ENCODE data around the gene CCNQ.

CCNQ gene

DNA sequence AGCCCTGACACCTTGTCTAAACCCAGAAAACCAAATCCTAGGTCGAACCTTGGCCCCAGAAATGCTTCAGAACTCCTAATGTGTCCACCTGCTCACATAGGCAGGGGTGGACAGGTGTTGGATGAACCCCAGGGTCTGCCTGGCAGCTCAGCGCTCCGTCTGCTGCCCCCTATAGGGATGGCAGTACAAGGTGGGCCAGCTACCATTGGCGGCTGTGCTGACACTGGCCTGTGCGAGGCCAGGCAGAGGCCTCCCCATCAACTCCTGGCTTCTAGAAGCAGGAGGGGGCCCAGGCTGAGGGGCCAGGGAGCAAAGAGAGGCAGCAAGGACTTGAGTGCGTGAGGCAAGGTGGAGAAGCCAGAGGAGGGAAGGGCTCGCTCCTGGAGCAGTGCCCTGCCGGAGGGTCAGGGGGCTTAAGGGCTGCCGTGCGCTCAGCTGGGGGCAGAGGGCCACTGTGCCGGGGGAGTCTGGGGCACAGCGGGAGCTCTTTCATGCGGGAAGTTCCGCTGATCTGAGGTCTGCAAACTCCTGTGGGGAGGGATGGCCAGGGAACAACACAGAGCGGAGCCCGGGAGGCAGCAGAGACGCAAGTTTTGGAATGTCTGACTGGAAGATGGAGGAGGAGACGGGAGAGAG is 20.6 kb downstream of the CCNQ start:
- in situ Hi-C loops (cut with MboI; ENCODE audit: low sequenced_read_pairs) = no loop called here

DNA sequence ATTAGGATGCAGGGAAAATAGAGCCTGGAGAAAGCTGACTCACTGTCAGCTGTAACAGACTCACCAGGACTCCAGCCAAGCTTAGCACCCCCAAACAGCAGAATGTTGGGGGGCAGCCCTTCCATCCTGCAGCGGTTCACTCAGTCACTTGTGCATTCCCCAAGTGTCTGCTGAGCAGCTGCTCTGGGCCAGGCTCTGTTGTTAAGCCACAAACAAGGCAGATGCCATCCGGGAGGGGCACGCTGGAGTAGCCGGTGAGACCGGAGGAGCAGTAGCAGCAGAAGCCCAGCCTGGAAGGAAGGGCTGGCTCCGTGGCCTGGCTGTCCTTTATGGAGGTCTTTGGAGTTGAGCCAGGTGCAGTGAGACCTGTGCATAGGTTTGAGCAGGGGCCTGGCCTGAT is 22.0 kb downstream of the CCNQ start:
- in situ Hi-C loops (cut with MboI; ENCODE audit: low sequenced_read_pairs) = no loop called here

DNA sequence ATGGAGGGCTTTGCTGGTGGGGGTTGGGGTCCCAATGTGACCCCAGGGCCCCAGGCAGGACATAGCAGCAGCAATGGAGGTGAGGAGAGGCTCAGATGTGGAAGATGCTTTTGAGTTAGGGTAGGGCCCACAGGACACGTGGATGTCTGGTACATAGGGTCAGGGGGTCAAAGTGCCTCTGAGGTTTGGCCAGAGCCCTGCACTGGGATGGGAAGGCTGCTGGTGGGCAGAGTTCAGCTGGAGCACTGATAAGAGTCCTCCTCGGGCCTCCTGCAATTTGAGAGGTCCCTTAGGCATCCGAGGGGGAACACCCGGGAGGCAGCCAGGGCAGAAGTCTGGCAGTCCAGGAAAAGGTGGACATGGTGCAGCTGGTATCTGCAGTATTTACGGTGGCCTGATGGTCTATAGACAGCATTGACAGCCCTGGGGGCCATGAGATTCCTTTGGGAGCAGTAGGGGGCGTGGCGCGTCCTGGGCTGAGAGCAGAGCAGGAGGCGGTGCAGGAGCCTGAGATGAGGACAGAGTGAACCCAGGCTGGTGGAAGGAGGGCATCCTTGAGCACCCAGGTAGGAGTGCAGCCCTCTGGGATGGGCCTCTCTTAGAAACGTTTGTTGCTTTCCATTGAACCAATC is 22.6 kb downstream of the CCNQ start:
- in situ Hi-C loops (cut with MboI; ENCODE audit: low sequenced_read_pairs) = no loop called here

DNA sequence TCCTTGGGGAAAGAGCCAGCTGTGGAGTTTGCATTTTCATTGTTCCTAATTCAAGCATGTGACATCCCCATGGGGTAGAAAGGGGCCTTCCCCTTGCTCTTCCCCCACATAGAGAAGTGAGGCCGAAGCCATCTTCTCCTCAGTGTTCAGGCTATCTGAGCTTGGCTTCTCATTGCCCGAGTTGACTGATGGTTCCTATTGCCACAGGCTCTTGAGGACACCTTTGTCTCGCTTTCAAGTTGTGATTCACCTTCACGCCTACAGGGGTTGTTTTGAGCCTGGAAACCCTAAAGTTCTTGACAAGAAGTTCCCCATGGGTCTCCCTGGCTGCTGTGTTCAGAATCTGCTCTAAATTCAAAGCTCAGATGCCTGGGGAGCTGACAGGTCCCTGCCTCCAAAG is 25.0 kb downstream of the CCNQ start:
- in situ Hi-C loops (cut with MboI; ENCODE audit: low sequenced_read_pairs) = no loop called here

DNA sequence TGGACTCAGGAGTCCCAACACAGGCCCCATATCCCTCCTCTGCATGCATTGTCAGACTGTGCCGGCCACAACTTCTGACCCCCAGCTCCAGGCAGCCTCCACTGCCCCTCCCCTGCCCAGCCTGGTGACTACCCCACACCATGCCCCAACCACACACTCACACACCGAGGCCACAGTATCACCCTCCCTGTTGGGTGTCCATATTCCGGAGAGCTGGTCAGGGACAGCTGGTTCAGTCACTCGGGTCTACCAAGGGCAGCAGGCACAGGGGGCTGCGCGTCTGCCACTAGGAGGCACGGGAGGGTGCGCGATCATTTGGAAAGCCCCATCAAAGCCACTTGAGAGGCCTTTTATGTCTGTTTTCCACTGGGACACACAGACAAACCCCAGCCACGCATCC is 26.3 kb downstream of the CCNQ start:
- in situ Hi-C loops (cut with MboI; ENCODE audit: low sequenced_read_pairs) = no loop called here

DNA sequence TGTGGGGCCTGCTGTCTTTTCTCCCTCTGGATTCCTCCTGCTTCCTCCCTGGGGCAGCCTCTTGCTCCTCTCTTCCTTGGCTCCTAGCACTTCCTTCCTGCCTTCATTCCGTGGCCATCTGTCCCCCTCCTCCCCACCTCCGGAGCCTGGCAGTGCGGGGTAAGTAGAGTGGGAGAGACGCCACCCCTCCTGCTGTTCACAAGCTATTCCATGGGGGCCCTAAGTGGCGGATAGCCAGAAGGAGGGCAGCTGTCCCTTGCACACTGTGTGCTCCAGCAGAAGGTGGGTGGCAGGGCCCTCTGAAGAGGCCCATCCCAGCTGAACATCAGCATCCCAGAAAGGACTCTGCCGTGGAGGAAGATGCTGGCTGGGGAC is 27.4 kb downstream of the CCNQ start:
- in situ Hi-C loops (cut with MboI; ENCODE audit: low sequenced_read_pairs) = no loop called here

DNA sequence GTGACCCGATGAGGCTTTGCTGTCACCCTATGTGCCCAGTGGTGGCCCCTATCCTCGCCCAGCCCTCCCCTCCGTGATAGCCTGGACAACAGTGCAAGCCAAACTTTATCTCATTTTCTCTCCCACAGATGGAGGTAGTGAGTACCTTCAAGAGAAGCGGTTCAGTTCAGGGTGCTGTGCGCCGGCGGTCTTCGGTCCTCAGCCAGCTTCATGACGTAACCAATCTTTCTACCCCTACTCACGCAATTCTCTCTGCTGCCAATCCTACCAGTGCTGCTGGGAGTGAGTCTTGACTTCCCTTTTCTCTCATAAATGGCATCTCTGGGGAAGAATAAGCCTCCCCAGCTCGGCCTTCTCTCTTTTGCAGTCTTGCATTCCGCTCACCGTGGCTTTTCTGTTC is 29.5 kb downstream of the CCNQ start:
- in situ Hi-C loops (cut with MboI; ENCODE audit: low sequenced_read_pairs) = no loop called here

DNA sequence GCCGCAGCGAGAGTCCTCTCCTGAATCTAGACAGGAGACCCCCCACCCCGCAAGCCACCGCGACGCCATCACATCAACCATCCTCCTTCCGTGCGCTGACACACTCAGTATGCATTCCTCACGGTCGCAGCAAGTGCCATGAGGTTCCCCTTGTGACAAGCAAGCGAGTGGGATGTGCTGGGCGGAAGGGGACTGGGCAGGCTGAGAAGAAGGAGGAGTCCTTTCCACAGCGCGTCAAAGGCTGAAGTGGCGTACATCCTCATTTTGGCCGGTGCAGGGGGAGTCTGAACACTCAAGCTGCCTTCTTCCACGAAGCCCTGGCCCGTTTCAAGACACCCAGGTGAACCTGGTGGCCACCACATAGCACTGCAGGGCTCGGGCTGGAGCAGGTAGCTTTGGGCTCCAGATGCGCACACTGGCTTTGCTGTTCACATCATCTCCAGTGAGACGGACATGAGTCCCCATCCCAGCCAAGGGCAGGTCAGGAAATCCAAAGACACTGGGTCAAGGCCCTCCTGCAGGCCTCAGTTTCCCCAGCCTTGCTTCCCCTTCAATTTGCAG is 30.4 kb downstream of the CCNQ start:
- in situ Hi-C loops (cut with MboI; ENCODE audit: low sequenced_read_pairs) = no loop called here

DNA sequence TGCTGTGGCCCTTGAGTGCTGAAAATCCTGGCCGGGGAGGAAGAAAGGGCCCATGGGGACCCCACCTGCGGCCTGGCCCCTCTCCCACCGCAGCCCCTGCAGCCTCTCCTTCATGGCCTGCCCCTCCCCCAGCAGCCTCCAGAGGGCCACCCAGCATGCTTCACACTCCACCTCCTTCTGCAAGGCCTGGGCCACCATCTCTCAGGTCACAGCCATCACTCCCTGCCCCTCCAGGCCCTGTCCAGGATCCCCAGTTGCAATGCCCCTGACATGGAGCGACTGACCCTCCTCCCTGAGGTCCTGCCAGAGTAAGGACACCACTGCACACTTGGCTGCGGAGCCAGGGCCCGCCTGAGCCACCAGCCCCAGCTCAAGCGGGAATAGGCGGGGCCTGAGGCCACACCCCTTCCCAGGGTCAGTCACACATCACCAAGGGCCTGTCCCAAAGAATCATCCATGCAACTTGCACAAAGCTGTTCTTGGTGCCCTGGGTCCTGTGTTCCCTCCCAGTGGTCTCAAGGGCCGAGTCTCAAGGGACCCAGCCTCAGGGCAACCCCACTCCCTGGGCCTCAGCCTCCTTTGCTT is 32.9 kb downstream of the CCNQ start:
- in situ Hi-C loops (cut with MboI; ENCODE audit: low sequenced_read_pairs) = no loop called here

DNA sequence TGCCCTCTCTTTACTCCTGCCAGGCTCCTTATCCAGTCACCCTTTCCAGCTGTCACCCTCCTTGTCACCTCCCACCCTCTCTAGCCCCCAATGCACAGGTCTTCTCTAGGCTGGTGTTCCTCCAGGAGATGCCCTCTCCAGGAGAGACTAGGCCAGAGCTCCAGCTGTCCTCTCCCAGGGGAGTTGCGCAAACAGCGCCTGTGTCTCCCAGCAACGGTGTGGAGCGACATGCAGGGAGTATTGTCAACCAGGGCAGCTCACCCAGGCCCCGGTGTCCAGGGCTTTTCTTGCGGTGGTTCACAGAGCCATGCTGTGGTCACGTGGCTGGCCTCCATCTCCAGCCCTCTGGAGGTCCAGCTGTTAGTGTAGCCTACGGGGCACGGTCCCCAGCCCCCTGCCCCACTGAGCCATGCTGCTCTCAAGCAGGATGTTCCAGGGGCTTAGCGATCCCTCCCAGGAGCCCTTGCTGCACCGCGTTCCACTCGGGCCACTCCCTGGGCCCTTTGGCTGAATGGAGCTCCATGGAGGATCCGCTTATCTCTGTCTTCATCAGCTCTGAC is 34.8 kb downstream of the CCNQ start:
- in situ Hi-C loops (cut with MboI; ENCODE audit: low sequenced_read_pairs) = no loop called here

DNA sequence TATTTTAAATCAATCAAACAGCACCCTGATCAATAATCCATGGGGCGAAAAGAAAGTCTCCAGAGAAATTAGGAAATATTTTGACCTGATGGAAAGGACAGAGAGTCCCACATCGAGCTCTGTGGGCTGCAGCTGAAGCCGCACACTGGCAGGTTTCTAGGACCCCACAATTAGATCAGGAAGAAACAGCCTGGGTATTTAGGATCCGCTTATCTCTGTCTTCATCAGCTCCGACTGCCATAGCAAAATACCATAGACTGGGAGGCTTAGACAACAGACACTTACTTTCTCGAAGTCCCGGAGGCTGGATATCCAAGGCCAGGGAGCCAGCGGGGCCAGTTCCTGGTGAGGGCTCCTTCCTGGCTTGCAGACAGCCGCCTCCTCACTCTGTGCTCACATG is 36.4 kb downstream of the CCNQ start:
- in situ Hi-C loops (cut with MboI; ENCODE audit: low sequenced_read_pairs) = no loop called here

DNA sequence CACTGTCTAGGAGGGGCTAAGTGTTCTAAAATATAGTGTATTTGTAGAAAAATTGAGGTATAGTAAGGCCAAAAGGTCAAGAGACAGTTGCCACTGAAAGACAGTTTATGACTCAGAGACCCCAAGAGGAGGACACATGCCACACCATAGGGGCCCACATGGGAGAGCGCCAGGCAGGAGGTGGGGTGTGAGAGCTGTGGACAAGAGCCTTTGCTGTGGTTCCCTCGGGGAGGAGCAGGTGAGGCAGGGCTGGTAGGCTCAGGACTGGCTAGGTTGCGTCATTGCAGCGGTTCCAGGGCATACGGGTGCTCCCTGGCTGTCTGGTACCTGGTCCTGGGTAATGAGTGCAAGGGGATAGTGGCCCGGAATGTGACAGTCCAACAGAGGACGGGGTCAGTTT is 37.6 kb downstream of the CCNQ start:
- in situ Hi-C loops (cut with MboI; ENCODE audit: low sequenced_read_pairs) = no loop called here

DNA sequence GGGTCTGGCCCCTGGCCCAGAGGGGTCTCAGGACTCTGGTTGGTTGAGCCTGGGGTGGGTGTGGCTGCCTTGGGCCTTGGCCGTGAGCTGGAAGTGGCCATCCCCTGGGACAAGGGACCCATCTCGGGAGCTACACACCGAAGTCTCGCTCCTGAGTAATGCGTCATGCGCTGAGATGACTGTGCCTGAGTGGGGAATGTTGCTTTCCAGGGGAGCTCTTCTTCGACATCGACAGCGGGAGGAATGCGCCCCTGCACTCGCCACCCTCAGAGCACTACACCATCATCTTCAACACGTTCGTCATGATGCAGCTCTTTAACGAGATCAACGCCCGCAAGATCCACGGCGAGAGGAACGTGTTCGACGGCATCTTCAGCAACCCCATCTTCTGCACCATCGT is 38.5 kb downstream of the CCNQ start:
- in situ Hi-C loops (cut with MboI; ENCODE audit: low sequenced_read_pairs) = no loop called here

DNA sequence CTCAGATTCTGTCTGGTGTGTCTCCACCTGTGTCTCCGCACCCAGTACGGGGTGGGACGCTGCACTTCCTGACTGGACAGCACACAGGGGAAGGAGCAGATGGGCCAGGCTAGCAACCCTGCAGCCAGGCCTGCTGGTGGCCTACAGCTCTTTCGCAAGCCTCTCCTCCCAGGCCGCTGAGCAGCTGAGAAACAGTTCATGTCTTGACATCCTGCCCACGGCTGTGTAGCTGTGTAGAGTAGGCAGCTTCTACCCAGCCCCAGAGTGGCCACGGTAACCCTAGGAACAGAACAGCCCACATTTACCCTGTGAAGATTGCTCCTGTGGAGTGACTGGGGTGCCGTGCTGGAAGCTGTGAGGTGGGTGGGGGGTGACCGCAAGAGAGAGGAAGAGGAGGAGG is 38.9 kb downstream of the CCNQ start:
- in situ Hi-C loops (cut with MboI; ENCODE audit: low sequenced_read_pairs) = no loop called here

DNA sequence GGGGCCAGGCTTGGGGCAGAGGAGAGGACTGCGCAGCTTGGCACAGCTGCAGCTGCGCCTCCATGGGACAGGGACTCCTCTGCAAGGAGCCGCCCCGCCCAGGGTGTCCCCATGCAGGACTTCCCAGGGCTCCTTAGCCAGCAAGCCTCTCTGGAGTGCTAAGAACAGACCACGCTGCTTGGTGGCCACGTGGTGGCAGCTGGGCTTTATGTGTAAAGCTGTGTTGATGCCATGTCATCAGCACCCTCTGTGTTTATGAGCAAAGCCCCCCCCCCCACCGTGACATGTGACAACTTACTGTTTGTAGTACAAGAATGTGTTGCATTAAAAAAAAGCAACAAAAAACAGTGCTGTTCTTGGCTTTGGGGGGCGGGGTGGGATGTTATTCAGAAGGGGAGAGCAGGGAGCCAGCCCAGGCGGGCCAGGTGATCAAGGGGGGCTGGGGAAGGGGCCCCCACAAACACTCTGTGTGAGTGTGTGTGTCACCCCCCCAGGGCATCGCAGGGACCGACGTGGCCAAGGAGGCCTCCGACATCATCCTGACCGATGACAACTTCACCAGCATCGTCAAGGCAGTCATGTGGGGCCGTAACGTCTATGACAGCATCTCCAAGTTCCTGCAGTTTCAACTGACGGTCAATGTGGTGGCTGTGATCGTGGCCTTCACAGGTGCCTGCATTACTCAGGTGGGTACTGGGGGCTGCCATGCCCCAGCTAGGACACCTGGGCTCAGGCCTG is 41.2 kb downstream of the CCNQ start:
- in situ Hi-C loops (cut with MboI; ENCODE audit: low sequenced_read_pairs) = no loop called here

DNA sequence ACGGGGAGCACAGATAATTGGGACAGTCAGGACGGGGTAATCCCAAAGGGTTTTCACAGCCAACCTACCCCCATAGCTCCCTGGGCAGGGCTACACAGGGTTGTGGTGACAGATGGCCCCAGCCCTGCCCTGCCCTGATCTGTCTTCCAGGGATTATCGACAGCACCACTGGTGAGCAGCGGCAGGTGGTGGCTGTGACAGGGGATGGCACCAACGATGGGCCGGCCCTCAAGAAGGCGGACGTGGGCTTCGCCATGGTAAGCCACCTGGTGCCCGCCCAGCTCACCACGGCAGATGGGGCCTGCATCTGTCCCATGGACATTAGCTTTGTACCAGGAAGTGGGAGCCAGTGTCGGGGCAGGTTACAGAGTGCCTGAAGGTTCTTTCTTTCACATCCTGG is 42.2 kb downstream of the CCNQ start:
- in situ Hi-C loops (cut with MboI; ENCODE audit: low sequenced_read_pairs) = no loop called here

DNA sequence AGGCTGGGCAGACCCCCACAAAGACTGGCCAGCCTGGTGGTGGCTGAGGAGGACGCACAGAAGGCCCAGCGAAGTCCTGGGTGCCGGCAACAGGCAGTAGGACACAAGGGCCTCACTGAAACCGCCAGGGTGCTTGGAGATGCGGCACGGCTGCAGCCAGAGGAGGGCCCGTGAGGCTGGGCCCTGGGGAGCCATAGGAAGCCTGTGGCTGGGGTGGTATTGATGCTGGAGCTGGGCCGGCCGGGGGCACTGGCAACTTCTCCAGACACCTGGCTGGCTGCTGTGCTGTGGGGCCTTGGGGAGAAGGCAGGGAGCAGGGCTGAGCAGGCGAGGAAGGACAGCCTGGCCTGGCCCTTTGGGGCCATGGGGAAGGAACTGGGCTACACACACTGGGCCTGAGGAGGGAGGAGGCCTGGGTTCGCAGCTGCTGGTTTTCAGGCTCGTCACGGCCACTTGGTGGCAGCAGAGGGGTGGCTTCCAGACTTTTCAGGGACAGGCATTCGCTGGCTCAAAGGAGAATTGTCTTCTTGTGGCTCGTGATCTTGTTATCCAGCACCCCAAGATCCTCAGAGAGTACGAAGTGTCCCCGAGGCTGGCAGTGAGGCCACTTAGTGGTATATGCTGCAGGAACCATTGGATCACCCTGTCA is 44.3 kb downstream of the CCNQ start:
- in situ Hi-C loops (cut with MboI; ENCODE audit: low sequenced_read_pairs) = no loop called here

DNA sequence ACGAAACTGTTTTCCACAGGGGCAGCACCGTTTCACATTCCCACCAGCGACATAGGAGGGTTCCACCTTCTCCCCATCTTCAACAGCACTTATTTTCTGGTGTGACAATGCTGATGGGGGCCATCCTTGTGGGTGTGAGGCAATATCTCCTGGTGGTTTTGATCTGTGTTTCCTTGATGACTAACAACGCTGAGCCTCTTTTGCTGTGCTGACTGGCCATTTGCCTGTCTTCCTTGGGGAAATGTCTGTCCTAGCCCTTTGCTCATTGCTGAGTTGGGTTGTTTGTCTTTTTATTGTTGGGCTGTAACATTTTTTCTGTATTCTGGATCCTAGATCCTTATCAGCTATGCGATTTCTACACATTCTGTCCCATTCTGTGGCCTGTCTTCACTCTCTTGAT is 47.8 kb downstream of the CCNQ start:
- in situ Hi-C loops (cut with MboI; ENCODE audit: low sequenced_read_pairs) = no loop called here

DNA sequence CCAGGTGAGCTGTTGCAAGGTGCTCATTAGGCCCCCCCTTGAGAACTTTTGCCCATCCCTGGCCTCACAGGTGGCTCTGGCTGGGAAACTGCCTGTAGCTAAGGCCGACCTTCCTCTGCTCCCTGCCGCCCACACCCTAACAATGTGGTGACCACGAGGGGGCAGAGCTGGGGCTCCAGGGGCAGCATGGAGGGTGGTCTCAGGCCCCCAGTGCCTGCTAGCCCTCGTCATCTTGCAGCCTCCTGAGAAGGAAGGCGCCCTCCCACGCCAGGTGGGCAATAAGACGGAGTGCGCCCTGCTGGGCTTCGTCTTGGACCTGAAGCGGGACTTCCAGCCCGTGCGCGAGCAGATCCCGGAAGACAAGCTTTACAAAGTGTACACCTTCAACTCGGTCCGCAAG is 49.1 kb downstream of the CCNQ start:
- in situ Hi-C loops (cut with MboI; ENCODE audit: low sequenced_read_pairs) = no loop called here

DNA sequence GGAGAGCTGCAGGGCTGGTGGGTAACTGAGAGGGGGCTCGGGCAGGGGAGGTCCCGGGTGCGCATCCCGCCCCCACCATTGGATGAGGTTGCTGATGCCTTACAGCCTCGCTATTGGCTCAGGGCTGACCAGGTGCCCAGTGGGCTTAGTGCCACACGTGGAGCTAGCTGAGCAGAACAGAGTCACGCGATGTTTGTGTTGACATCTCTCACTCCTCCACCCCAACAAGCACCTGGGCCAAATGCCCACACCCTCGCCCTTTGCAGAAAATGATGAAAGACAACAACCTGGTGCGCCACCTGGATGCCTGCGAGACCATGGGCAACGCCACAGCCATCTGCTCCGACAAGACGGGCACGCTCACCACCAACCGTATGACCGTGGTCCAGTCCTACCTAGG is 49.7 kb downstream of the CCNQ start:
- in situ Hi-C loops (cut with MboI; ENCODE audit: low sequenced_read_pairs) = no loop called here

DNA sequence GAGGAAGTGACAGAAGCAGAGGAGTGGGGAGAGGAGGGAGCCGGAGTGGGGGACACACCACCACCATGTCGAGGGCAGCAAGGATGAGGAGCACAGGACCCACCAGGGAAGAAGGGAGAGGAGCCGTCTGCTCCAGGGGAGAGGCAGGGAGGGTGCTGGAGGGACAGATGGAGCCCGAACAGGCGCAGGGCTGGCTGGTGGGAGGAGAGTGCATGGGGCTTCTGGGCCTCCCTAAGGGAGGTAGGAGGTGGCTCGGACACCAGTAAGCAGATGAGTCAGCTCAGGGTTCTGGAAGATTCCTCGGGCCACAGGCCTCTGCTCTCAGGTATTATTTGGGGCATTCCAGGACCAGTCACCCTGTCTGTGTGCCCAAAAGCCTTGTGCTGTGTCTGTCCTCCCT is 51.7 kb downstream of the CCNQ start:
- in situ Hi-C loops (cut with MboI; ENCODE audit: low sequenced_read_pairs) = no loop called here

Measured in hTERT RPE-1 (cell line).